ENCODE results near the gene RIMS4.
"Not testable (repeated sequence)": the region's sequence is repeated elsewhere in the genome, so short reads cannot be mapped to it uniquely, and the experiment has no call there.

Gene RIMS4

DNA sequence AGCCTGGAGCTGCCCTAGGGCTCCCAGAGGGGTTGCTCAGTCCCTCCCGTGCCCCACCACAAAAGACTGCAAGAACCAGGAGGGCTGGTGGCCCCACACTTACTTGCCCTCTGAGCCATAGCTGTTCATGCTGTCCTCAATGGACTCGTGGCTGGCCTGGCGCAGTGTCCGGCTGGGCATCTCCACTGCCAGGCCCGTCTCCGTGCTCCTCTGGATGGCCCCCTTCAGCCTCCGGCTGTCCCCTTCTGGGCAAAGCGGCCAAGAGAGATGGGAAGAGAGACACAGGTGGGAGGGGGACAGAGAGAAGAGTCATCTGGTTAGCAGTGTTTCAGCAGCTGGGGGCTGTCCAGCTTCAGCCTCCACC is 39.2 kb downstream of the RIMS4 start:
- Histone ChIP-seq H3K4me2 (ENCODE audit: low read length) (no peak overlapping the region), H3K9ac (ENCODE audit: low read depth, low read length) (no peak overlapping the region), H3K9me3 (replicated peaks; ENCODE audit: low read length) (no peaks in the 10 kb centered on the region), H3K4me3 (ENCODE audit: low read length) (no peak overlapping the region), H3K4me1 (ENCODE audit: control insufficient read depth, insufficient read depth, low read length) (no peaks in the 10 kb centered on the region), H3K36me3 (ENCODE audit: insufficient read depth, low read length) (no peaks in the 10 kb centered on the region), H3K27me3 (ENCODE audit: control insufficient read depth, insufficient read depth, low read length) (peaks cover 54% of the 10 kb centered on the region)

DNA sequence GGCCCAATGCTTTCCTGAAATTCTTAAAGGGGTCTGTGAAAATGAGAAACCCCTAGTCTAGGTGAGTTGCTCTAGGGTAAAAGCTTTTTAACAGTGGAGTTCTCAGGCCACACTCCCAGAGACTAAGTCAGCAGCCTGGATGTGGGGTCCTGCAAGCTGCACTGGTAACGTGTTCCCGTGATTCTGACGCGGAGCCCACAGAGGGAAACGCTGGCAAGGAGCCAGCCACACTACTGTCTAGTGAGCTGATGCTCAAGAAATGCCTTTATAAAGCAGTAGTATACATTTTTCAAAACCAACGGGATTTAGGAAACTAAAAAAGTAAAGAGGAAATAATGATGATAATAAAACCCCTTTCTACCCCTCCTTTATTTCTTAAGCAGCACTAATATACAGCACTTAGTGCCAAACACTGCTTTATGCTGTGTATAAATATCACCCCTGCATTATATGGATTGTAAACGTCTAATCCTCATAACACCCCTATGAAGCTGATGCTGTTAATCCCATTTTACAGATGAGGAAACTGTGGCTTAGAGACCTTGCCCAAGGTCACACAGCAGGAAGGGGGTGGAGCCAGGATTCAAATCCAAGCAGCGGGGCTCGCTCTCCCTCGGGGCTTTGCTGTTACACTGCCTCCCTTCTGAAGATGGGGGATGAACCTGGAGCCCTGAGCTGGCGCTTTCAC is 39.7 kb downstream of the RIMS4 start:
- H3K9me3 ChIP-seq (replicated peaks; ENCODE audit: low read length): no peaks in the 10 kb centered on the region
- no peaks in the 10 kb centered on the region for H3K36me3 ChIP-seq (ENCODE audit: insufficient read depth, low read length)
- no peaks in the 10 kb centered on the region for H3K4me1 ChIP-seq (ENCODE audit: control insufficient read depth, insufficient read depth, low read length)
- no peak overlapping the region for H3K9ac ChIP-seq (ENCODE audit: low read depth, low read length)
- H3K4me3 ChIP-seq (ENCODE audit: low read length): no peak overlapping the region
- H3K4me2 ChIP-seq (ENCODE audit: low read length): no peak overlapping the region
- H3K27me3 ChIP-seq (ENCODE audit: control insufficient read depth, insufficient read depth, low read length): peaks cover 59% of the 10 kb centered on the region

DNA sequence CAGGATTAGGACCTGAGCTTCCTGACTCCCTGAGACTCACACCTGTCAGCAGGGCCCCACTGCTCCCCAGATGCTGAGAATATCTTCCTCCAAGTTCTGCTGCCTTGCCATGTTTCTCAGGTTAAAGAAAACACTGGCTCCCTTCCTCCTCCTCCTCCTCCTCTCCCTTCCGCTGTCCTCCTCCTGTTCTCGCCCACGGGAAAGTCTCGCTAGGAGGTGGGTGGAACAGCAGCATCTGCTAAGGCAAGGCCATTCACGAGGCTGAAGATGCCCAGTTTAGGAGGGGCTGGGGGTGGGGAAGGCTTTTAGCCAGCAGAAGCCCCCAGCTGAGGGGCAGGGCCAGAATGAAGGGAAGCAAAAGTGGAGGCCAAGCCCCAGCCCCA is 40.9 kb downstream of the RIMS4 start:
- H3K4me3 ChIP-seq (ENCODE audit: low read length): no peak overlapping the region
- peaks cover 67% of the 10 kb centered on the region for H3K27me3 ChIP-seq (ENCODE audit: control insufficient read depth, insufficient read depth, low read length)
- no peak overlapping the region for H3K4me2 ChIP-seq (ENCODE audit: low read length)
- H3K4me1 ChIP-seq (ENCODE audit: control insufficient read depth, insufficient read depth, low read length): no peaks in the 10 kb centered on the region
- H3K36me3 ChIP-seq (ENCODE audit: insufficient read depth, low read length): no peaks in the 10 kb centered on the region
- no peaks in the 10 kb centered on the region for H3K9me3 ChIP-seq (replicated peaks; ENCODE audit: low read length)
- no peak overlapping the region for H3K9ac ChIP-seq (ENCODE audit: low read depth, low read length)

DNA sequence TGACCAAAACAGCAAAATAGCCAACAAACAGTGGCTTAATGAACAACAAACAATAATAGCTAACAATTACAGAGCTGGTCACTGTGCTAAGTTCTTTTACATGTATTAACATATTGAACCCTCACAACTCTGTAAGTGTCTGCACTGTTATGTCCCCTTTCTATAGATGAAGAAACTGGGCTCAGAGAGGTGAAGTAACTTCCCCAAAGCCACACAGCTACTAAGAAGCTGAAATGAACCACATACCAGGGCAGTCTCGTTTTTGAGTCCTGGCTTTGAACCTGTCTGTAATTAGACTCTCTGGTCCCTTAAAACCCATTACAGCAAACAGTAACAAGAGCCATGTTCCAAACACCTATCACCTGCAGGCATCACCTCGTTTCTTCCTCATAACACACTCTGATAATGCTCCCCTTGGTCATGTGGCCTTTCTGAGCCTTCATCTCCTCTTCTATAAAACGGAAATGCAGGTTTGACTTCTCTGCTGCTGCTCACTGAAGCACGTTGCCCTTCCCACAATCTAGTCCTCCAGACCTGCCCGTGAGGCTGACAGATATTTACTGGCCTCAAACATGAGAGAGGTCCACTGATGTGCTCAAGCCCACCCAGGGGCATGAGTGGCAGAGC is 41.4 kb downstream of the RIMS4 start:
- Histone ChIP-seq H3K27me3 (ENCODE audit: control insufficient read depth, insufficient read depth, low read length) (peaks cover 71% of the 10 kb centered on the region), H3K4me1 (ENCODE audit: control insufficient read depth, insufficient read depth, low read length) (no peaks in the 10 kb centered on the region), H3K9me3 (replicated peaks; ENCODE audit: low read length) (no peaks in the 10 kb centered on the region), H3K4me3 (ENCODE audit: low read length) (no peak overlapping the region), H3K4me2 (ENCODE audit: low read length) (no peak overlapping the region), H3K9ac (ENCODE audit: low read depth, low read length) (no peak overlapping the region), H3K36me3 (ENCODE audit: insufficient read depth, low read length) (no peaks in the 10 kb centered on the region)

GRCh38 chr20:44768256-44768655 is 42.1 kb downstream of the RIMS4 start:
- H3K36me3 ChIP-seq (ENCODE audit: insufficient read depth, low read length): no peaks in the 10 kb centered on the region
- no peak overlapping the region for H3K4me2 ChIP-seq (ENCODE audit: low read length)
- H3K27me3 ChIP-seq (ENCODE audit: control insufficient read depth, insufficient read depth, low read length): peaks cover 72% of the 10 kb centered on the region
- H3K4me3 ChIP-seq (ENCODE audit: low read length): no peak overlapping the region
- H3K9ac ChIP-seq (ENCODE audit: low read depth, low read length): no peak overlapping the region
- no peaks in the 10 kb centered on the region for H3K9me3 ChIP-seq (replicated peaks; ENCODE audit: low read length)
- no peaks in the 10 kb centered on the region for H3K4me1 ChIP-seq (ENCODE audit: control insufficient read depth, insufficient read depth, low read length)

- H3K4me2 ChIP-seq (ENCODE audit: low read length): no peak overlapping the region
- no peaks in the 10 kb centered on the region for H3K36me3 ChIP-seq (ENCODE audit: insufficient read depth, low read length)
- H3K9me3 ChIP-seq (replicated peaks; ENCODE audit: low read length): no peaks in the 10 kb centered on the region
- no peaks in the 10 kb centered on the region for H3K4me1 ChIP-seq (ENCODE audit: control insufficient read depth, insufficient read depth, low read length)
- no peak overlapping the region for H3K9ac ChIP-seq (ENCODE audit: low read depth, low read length)
- no peak overlapping the region for H3K4me3 ChIP-seq (ENCODE audit: low read length)
- peaks cover 74% of the 10 kb centered on the region for H3K27me3 ChIP-seq (ENCODE audit: control insufficient read depth, insufficient read depth, low read length)
Observed at GRCh38 chr20:44765701-44766347, 44.5 kb downstream of the RIMS4 start.

DNA sequence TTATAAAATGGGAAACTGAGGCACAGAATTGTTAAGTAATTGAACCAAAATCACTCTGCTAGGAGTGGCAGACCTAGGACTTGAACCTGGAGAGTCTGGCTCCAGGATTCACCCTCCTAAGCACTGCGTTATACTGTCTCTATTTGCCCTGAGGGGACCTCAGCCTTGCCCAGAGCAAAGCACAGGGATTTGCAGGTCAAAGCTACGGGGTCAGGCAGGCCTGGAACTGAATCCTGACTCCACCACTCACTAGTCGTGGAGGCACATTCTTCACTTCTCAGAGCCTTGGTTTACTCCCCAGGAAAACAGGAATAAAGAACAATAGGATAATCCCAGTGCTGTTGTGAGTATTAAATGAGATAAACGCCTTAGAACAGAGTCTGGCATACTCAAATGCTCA is 45.3 kb downstream of the RIMS4 start:
- Histone ChIP-seq H3K36me3 (ENCODE audit: insufficient read depth, low read length) (no peaks in the 10 kb centered on the region), H3K27me3 (ENCODE audit: control insufficient read depth, insufficient read depth, low read length) (peaks cover 74% of the 10 kb centered on the region), H3K4me3 (ENCODE audit: low read length) (no peak overlapping the region), H3K9ac (ENCODE audit: low read depth, low read length) (no peak overlapping the region), H3K4me1 (ENCODE audit: control insufficient read depth, insufficient read depth, low read length) (no peaks in the 10 kb centered on the region), H3K4me2 (ENCODE audit: low read length) (no peak overlapping the region), H3K9me3 (replicated peaks; ENCODE audit: low read length) (no peaks in the 10 kb centered on the region)

DNA sequence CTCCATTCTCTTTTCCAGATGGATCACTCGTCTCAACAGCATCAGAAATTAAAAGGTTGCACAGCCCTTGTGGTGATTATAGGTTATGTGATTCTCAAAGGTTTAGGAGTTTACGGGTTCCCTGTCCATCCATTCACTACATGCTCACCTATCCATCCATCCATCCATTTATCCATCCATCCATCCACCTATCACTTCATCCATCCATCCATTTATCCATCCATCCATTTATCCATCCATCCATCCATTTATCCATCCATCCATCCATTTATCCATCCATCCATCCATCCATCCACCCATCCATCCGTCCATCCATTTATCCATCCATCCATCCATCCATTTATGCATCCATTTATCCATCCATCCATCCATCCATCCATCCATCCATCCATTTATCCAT is 46.5 kb downstream of the RIMS4 start:
- H3K9ac ChIP-seq (ENCODE audit: low read depth, low read length); H3K4me2 ChIP-seq (ENCODE audit: low read length); H3K4me3 ChIP-seq (ENCODE audit: low read length); H3K4me1 ChIP-seq (ENCODE audit: control insufficient read depth, insufficient read depth, low read length); H3K9me3 ChIP-seq (replicated peaks; ENCODE audit: low read length); H3K36me3 ChIP-seq (ENCODE audit: insufficient read depth, low read length): not testable (repeated sequence)
- H3K27me3 ChIP-seq (ENCODE audit: control insufficient read depth, insufficient read depth, low read length): peaks cover 73% of the 10 kb centered on the region

- Histone ChIP-seq H3K4me1 (ENCODE audit: control insufficient read depth, insufficient read depth, low read length) (no peaks in the 10 kb centered on the region), H3K4me3 (ENCODE audit: low read length) (no peak overlapping the region), H3K9ac (ENCODE audit: low read depth, low read length) (no peak overlapping the region)
Observed at GRCh38 chr20:44762466-44763140, 47.7 kb downstream of the RIMS4 start.

DNA sequence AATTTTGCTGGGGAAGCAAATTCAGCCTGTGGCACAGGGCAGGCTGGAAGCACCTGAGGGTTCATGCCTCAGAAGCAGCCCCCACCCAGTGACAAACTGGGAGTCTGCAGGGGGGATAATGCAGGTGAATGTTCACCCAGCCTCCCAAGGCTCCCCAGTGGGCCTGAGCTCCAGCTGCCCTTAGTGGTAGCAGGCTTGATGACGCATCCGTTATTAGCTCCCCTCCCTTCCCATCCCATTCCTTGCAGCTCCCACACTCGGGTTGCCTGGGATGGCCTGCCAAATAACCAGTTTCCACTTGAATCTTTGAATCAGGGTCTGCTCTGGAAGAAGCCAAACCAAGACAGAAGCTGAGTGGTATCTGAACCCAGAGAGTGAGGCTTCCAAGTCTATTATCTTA is 48.9 kb downstream of the RIMS4 start:
- Histone ChIP-seq H3K9me3 (replicated peaks; ENCODE audit: low read length) (no peaks in the 10 kb centered on the region), H3K9ac (ENCODE audit: low read depth, low read length) (no peak overlapping the region), H3K4me1 (ENCODE audit: control insufficient read depth, insufficient read depth, low read length) (no peaks in the 10 kb centered on the region), H3K4me3 (ENCODE audit: low read length) (no peak overlapping the region), H3K27me3 (ENCODE audit: control insufficient read depth, insufficient read depth, low read length) (peaks cover 72% of the 10 kb centered on the region), H3K36me3 (ENCODE audit: insufficient read depth, low read length) (no peaks in the 10 kb centered on the region), H3K4me2 (ENCODE audit: low read length) (no peak overlapping the region)

More at GRCh38 chr20:44762466-44763140, 47.7 kb downstream of the RIMS4 start:
- Histone ChIP-seq H3K27me3 (ENCODE audit: control insufficient read depth, insufficient read depth, low read length) (peaks cover 74% of the 10 kb centered on the region), H3K4me2 (ENCODE audit: low read length) (no peak overlapping the region), H3K9me3 (replicated peaks; ENCODE audit: low read length) (no peaks in the 10 kb centered on the region), H3K36me3 (ENCODE audit: insufficient read depth, low read length) (no peaks in the 10 kb centered on the region)

GRCh38 chr20:44759595-44759994 is 50.8 kb downstream of the RIMS4 start:
- Histone ChIP-seq H3K9ac (ENCODE audit: low read depth, low read length) (no peak overlapping the region), H3K9me3 (replicated peaks; ENCODE audit: low read length) (no peaks in the 10 kb centered on the region), H3K36me3 (ENCODE audit: insufficient read depth, low read length) (no peaks in the 10 kb centered on the region), H3K4me2 (ENCODE audit: low read length) (no peak overlapping the region), H3K4me3 (ENCODE audit: low read length) (no peak overlapping the region), H3K4me1 (ENCODE audit: control insufficient read depth, insufficient read depth, low read length) (no peaks in the 10 kb centered on the region), H3K27me3 (ENCODE audit: control insufficient read depth, insufficient read depth, low read length) (peaks cover 57% of the 10 kb centered on the region)

Measured in skeletal muscle satellite cell (primary cell).